HPDE6-E6E7 (cell line): ENCODE measurements around the gene FAM53B.

ENCODE experiments used
- DNase-seq: peaks from one replicate; pipeline ENCODE4 v3.0.0; 2011; ENCODE audit warnings: missing footprints; ENCODE audit errors: extremely low spot score

Gene FAM53B

GRCh38 chr10:124709861-124710260 lies 34.3 kb downstream of the FAM53B start:
- no peak for DNase-seq

- DNase-seq = no peak
These were observed 35.2 kb downstream of the FAM53B start for GRCh38 chr10:124708922-124709520.

- no peak for DNase-seq
These were observed 35.9 kb downstream of the FAM53B start for GRCh38 chr10:124708246-124708779.

GRCh38 chr10:124707551-124707950 lies 36.6 kb downstream of the FAM53B start:
- no peak for DNase-seq

GRCh38 chr10:124707144-124707467 lies 37.1 kb downstream of the FAM53B start:
- DNase-seq = no peak

- no peak for DNase-seq
These were observed 37.6 kb downstream of the FAM53B start for GRCh38 chr10:124706462-124707143.

- DNase-seq = no peak
These were observed 38.2 kb downstream of the FAM53B start for GRCh38 chr10:124705817-124706461.

- no peak for DNase-seq
These were observed 38.8 kb downstream of the FAM53B start for GRCh38 chr10:124705381-124705740.

- no peak for DNase-seq
These were observed 39.5 kb downstream of the FAM53B start for GRCh38 chr10:124704428-124705380.

GRCh38 chr10:124703778-124704427 lies 40.3 kb downstream of the FAM53B start:
- DNase-seq = no peak

GRCh38 chr10:124703372-124703771 lies 40.8 kb downstream of the FAM53B start:
- no peak for DNase-seq

GRCh38 chr10:124701881-124702656 lies 42.1 kb downstream of the FAM53B start:
- no peak for DNase-seq

- DNase-seq = no peak
These were observed 42.7 kb downstream of the FAM53B start for GRCh38 chr10:124701435-124701834.

GRCh38 chr10:124701038-124701365 lies 43.2 kb downstream of the FAM53B start:
- DNase-seq = no peak

- DNase-seq = no peak
These were observed 43.7 kb downstream of the FAM53B start for GRCh38 chr10:124700293-124701037.

GRCh38 chr10:124699471-124700292 lies 44.5 kb downstream of the FAM53B start:
- no peak for DNase-seq

GRCh38 chr10:124698545-124699469 lies 45.4 kb downstream of the FAM53B start:
- DNase-seq = no peak
